GM19099 (cell line): ENCODE measurements around the gene TMEM229A.

Source experiments
- POLR2A ChIP-seq: IDR thresholded peaks from 3 replicates; pipeline ENCODE4 v1.6.1; 2011; ENCODE audit warnings: low read depth; ENCODE audit not compliant: insufficient read length; ENCODE audit errors: extremely low read depth

TMEM229A gene

DNA sequence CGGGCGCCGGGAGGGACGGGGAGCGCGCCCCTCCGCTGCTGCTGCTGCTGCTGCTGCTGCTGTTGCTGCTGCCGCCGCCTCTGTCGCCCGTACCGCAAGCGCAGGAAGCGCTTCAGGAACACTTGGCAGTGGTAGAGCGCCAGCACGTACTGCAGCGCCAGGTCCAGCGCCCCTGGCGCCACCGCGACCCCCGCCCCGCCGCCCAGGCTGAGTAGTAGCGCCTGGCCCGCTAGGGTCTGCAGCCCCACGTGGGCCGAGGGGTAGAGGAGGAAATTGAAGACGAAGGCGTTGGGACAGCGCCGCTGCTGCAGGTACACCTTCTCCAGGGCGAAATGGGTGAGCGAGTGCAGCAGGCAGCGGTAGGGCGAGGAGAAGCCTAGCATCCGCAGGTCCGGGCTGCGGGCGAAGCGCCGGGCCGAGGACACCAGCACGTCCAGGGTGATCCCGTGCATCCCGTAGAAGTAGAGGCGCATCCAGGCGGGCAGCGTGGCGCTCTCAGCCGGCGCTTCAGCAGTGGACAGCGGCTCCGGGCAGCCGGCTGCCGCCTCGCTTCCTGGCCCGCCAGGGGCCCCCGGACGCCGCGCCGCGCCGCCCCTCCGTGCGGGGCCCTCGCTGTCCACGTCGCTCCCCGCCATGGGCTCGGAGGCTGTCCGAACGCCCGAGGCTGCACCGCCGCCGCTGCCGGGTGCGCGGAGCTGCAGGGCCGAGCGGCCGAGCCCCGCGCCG, at the start of gene TMEM229A:
TMEM229A (minus strand) TSS at position 699 of the 726 bp plus-strand sequence; CDS start at position 635, 64 bp downstream.
- no peak for TF ChIP-seq POLR2A

DNA sequence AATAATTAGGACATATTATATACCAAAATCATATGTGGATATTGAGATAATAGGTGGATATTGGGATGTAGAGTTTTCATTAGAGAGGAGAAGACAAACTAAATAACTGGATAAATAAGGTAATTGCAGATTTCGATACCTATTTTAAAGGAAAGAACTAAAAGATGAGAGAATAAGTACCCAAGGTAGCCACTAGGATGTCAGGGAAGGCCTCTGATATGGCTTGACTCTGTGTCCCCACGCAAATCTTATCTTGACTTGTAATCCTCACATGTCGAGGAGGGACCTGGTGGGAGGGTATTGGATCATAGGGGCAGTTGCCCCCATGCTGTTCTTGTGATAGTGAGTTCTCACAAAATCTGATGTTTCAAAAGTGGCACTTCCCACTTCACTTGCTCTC, 44.7 kb upstream of the TMEM229A start:
- TF ChIP-seq POLR2A, result no peak

DNA sequence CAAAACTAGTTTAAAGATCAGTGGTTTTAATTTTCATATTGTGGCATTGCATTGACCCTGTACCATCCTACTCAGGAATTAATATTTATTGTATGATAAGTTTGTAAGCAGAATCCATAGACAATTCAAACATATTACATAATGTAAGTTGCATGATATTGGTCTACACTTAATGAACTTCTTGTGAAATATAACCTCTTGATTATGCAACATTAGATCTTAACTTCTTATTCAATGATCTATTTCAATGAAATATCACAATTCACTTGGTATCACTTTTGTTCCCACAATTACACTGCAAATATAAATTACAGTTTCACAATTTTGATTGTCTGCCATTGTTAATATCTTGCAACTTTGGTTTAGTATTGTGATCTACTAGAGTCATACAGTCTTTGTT, 44.0 kb upstream of the TMEM229A start:
- no peak for TF ChIP-seq POLR2A

DNA sequence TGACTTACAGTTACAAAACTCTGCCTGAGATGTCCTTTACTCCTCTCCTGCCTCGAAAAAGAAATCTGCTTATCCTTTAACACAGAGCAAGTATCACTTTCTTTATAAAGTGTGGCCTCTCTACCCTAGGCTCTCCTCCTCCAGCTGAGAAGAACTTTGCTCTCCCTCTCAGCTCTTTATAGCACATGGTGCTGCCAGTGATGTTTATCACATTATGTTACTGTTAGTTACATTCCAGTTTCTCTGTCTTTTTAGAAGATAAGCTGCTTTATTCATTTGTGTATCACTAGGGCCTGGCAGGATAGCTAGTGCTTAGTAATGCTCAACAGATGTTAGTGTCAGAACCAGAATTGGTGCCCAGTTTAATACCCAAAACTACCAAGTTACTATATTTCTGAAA, 41.1 kb upstream of the TMEM229A start:
- TF ChIP-seq POLR2A, result no peak

DNA sequence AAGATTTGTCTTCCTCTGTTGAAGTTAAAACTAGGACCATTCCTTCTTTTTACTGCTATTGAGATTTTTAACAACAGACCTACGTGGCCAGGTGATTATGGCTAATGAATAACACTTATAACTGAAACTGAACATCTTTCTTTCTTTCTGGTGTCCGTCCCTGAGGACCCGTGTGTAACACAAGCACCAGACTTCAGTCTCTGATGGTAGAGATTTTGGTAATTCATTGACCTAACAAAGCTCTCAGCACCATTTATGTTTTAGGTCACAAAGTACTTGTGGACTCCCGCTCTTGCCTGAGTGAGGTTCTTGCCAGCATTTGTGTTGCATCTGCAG, 40.4 kb upstream of the TMEM229A start:
- TF ChIP-seq POLR2A, result no peak

DNA sequence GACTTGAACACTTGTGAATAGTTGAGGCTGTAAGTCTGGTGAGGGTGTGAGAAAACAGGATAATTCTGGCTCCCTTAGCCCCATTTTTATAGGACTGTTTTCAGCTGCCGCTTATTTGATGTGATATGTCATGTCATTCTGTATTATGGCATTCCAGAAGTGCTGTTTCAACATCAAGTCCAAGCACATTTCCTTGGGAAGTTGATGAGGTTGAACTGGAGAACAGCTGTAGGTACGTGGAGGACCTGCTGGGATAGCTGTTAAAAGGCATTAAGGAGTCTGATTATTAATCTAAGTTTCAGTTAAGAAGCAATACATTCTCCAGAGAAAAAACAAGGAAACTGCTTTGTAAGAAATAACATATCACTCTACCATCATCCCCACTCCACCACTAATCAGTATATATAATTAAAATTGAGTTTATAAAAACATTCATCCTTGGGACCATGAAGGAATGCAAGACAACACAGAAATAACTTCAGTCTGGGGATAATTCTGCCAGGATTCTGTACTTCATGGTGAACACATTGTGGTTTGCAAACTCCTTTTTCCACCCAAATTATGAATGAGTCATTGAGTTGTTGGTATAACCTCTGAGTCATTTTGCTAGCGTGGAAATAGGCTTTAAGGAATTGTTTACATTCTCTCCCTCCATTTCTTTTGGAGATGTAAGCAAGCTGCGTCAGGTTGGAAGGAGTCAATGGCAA, 39.9 kb upstream of the TMEM229A start:
- no peak for TF ChIP-seq POLR2A

DNA sequence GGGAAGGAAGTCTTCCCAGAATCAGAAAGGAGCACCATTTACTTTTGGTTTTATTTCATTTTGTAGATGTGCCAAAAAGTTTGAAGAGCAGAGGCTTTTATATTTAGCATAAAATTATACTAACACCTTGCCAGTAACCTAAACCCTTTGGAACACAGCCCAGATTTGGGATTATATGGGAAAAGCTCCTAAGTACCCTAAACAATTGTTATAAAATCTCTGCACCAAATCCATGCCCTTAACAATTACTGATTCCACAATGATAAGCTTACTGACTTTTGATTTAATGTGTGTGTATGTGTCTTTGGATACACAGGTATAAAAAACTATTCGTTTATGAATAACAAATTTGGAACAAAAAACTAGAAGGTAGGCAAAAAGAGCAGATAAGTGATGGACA, 39.0 kb upstream of the TMEM229A start:
- no peak for TF ChIP-seq POLR2A

DNA sequence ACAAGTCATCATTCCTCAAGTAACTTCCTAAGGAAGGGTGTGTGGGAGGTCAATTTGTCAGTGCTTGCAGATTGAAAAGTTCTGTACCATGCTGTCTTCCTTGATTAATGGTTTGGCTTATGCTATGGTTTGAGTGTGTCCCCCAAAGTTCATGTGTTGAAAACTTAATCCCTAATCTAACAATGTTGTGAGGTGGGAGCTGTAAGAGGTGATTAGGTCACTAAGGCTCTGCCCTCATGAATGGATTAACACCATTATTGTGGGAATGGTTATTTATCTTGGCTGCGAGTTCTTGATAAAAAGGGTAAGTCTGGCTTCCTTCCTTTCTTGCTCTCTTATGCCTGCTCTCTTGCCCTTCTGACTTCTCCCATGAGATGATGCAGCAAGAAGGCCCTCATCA, 29.3 kb upstream of the TMEM229A start:
- no peak for TF ChIP-seq POLR2A

DNA sequence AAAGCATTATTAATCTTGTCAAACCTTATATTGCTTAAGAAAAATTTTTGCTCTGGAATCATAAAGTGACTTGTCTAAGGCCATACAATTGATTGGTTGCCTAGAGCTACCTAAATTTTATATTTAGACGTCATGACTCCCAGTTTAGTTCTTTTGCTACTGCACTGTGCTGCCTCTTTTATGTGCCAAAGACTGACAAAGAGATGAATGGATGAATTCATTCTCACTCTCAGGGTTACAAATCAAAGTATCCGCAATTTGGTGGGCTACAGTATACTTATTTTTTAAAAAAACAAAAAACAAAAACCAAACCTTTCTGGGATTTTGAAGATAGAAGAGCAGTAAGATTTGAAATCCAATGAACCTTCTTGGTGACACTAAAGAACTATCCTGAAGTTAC, 27.7 kb upstream of the TMEM229A start:
- no peak for TF ChIP-seq POLR2A

DNA sequence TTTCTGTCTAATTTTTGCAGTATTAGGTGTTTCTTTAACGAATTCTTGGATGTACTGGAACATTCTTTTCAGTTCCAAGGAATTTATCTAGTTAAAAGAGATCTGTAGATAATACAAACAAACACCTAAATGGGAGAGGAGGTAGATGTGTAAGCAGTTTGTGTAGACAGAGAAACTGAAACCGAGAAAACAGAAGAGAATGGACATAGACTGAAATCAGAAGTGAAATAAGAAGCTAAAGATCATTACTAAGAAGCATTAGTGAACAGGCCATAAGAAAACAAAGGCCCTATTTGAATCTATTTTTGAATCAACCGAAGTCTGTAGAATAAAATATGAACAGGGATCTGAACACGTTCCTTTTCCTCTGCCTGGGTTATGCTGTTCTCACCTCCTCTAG, 26.5 kb upstream of the TMEM229A start:
- TF ChIP-seq POLR2A, result no peak

DNA sequence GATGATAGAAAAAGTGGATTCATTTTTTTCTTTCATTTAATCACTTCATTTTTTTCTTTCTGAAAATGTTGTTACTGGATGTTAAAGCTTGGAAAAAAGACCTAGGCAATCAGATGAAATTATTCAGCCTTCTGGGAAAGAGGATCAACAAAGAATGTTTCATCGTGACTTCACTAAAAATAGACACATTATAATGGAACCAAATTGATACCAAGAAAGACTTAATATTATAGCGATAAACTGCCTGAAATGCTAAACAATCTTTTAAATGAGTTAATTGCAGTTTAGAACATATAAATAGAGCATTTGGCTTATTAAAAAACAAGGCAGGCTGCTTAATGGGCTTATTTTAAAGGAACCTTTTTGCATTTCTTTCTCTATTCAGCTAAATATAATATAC, 25.6 kb upstream of the TMEM229A start:
- TF ChIP-seq POLR2A, result no peak

DNA sequence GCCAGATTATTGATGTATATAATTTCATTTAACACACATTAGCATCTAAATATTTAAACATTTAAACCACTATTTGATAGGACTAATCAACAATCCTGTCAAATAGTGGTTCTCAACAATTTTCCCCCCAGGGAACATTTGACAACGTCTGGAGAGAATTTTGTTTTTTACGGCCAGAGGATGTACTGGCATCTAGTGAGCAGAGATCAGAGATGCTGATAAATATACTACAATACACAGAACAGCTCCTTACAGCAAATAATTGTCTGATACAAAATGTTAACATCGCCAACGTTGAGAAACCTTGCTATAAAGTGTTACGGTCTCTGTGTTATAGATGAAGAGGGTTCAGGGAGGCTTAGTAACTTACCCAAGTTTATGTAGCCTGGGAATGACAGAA, 25.0 kb upstream of the TMEM229A start:
- no peak for TF ChIP-seq POLR2A

DNA sequence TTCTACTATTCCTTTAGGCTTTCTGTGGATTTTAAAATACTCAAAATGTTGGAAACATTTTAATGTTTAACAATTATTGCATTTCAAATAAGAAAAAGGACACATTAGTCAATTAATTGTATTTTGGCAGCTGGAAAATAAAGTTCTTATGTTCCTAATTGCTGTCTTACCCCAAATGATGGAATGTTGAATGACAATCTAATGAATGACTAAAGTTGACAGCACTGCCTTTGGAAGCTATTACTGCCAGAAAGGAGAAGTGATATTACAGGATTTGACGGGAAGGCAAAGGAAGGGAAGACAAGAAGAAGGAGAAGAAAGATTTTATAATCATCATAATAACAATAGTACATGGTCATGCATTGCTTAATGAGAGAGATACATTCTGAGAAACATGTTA, 23.4 kb upstream of the TMEM229A start:
- TF ChIP-seq POLR2A, result no peak

DNA sequence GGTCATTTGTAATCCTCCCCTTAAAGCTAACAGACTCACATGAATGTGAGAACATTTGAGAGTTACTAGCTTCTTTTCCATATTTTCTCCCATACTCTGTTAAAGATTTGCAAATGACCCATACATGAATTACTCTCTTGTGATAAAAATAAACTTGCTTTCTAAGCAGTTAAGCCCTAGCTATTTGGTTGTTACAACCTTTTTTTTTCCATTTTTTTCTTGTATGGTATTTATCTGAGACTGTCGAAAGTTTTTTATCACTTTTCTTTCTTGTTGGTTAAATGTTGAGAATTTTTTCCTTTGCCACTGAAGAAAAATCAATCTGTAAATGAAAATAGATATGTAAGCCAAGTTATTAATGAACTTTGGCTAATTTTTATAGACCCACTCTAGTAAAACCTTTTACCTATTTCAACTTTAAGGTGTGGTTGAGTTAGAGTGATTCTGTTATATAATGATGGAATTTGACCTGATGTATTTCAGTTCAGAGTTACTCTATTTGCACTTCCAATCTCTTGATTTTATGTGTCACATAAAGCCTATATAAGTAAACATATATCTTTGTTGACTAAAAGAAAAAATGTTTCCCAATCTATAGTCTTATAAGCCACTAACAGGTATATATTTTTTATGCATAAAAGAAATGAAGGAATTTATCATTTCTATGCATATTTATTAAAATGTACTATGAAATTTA, 19.0 kb upstream of the TMEM229A start:
- TF ChIP-seq POLR2A, result no peak

DNA sequence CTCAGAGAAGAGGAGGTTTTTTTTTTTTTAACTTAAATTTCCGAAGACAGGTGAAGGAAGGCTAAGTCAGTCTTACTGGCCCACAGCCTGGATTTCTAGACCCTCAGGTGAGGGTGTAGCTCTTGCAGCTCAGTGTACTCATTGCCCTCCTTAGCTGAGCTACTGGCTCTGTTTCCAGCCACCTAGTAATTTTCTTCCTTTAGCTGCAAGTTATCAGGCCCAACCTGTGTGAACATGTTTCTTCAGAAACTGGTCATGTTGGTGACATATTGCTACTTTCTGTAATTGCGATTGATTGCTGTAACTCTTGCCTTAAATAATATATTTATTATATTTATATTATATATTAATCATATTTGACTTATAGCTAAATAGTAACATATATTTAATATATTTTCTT, 10.0 kb upstream of the TMEM229A start:
- no peak for TF ChIP-seq POLR2A

DNA sequence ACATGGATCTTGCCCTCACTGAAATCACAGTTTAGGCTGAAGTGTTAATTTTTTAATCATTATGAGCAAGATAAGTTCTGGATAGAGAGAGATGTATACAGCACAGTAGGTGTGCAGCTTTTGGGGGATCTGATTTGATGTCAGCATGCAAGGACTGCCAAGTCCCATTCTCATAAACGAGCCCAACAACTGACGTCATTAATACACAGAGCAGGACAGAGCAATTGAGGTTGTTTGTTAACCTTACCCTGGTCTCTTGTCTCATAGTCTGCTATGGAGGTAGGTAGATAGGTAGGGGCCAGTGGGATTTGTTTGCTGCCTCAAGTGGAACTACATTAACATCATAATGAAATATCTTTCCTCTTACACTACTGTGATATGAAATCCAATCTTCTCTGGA, 8.6 kb upstream of the TMEM229A start:
- TF ChIP-seq POLR2A, result no peak
